NCI-H345 treated with DMSO at 0.1 percent for 48 hours (cell line): Measurements from ENCODE around the gene VEZF1.

ENCODE experiments used
- DNase-seq: peaks from one replicate; lab custom pipeline; 2025; ENCODE audit not compliant: unreplicated experiment; lab: John Stamatoyannopoulos, UW

Gene VEZF1

GRCh38 chr17:57929386-57929785, 58.7 kb downstream of the VEZF1 start:
- no peak for DNase-seq

GRCh38 chr17:57928928-57929327, 59.1 kb downstream of the VEZF1 start:
- no peak for DNase-seq

GRCh38 chr17:57927048-57927723, 60.9 kb downstream of the VEZF1 start:
- peak; percentile 22 for DNase-seq

- no peak for DNase-seq
Measured at GRCh38 chr17:57926723-57927047, 61.4 kb downstream of the VEZF1 start.

- DNase-seq = no peak
Measured at GRCh38 chr17:57925361-57925990, 62.6 kb downstream of the VEZF1 start.

GRCh38 chr17:57924677-57925076, 63.4 kb downstream of the VEZF1 start:
- DNase-seq = peak; percentile 55
